ENCODE results near the gene METTL16. TPM values are rescaled to one million over a fixed set of nuclear protein-coding genes. Genes with fewer than 3 reads are reported as not detected.

Gene METTL16
- total and polyA plus RNA-seq, 9 of the 15 experiments (the other 6 are each of a cell fraction or from before 2014, with no cell fraction given), result 12.1 to 30.5 (median 19.8) TPM

- Histone ChIP-seq H3K36me3 (ENCODE audit: control insufficient read depth, insufficient read depth, low read length) (no peaks in the 10 kb centered on the region), H3K79me2 (ENCODE audit: control insufficient read depth, insufficient read depth, low read length) (no peaks in the 10 kb centered on the region), H3K9me3 (replicated peaks; ENCODE audit: control insufficient read depth, insufficient read depth, low read depth, low read length) (no peaks in the 10 kb centered on the region), H3K27ac (ENCODE audit: extremely low read depth, low read depth, low read length) (no peak overlapping the region), H3K4me2 (ENCODE audit: insufficient read depth, low read length) (no peak overlapping the region), H4K20me1 (replicated peaks; ENCODE audit: control insufficient read depth, insufficient read depth, low read length) (no peaks in the 10 kb centered on the region), H3K4me1 (replicated peaks in 1 of 2; ENCODE audit: control insufficient read depth in 2 of 2, insufficient read depth in 2 of 2, low read length in 2 of 2) (peaks cover 5 to 6% of the 10 kb centered on the region in 2 experiments; a peak in 3 of 5 replicates), H2AFZ (ENCODE audit: low read depth, low read length) (no peak overlapping the region), H3K9ac (ENCODE audit: insufficient read depth in 1 of 2, low read depth in 2 of 2, low read length in 2 of 2) (no peak overlapping the region), H3K27me3 (ENCODE audit: control insufficient read depth in 2 of 2, insufficient read depth in 2 of 2, low read length in 2 of 2) (peaks cover 6 to 8% of the 10 kb centered on the region in 2 experiments; a peak in 2 of 5 replicates), H3K9me1 (ENCODE audit: control insufficient read depth, insufficient read depth, low read length) (no peaks in the 10 kb centered on the region), H3K4me3 (no peak overlapping the region)
- in situ Hi-C loops (cut with MboI) (no loop called here), intact Hi-C loops (cut with micrococcal nuclease) (no loop called here)
- DNase-seq (ENCODE audit: extremely low read depth in 1 of 4, low spot score in 3 of 4), result no peak
- no peak for ATAC-seq
- WGBS (ENCODE audit: insufficient coverage, low coverage, missing lambda C conversion rate), result 14% methylated on average over 8 of the region's 9 CpGs
- peak; percentile 61 for TF ChIP-seq NFIC (IDR thresholded peaks at IDR 0.05)
- TF ChIP-seq ETV6 (IDR thresholded peaks at IDR 0.05; ENCODE audit: borderline replicate concordance in 1 of 2, low read depth in 2 of 2, low read length in 1 of 2), result no peak
- no peak for TF ChIP-seq ETV6 (CRISPR knock-in tag; IDR thresholded peaks at IDR 0.05; ENCODE audit: borderline replicate concordance)
- no TSS peak for BruUV-seq (replicated peaks)
- ChIA-PET CTCF (ENCODE audit: low intra/inter-chr PET ratio) (no interaction called here), POLR2A (interaction anchor here (0.6 kb wide), 1 partner anchor 364 kb away, joined by 3 read pairs; no protein-coding TSS in a partner anchor)
- FAIRE-seq, result no peak
Measured at GRCh38 chr17:2547176-2547575, 35.5 kb upstream of the METTL16 start.

- H3K9ac ChIP-seq (ENCODE audit: insufficient read depth in 1 of 2, low read depth in 2 of 2, low read length in 2 of 2), result no peak overlapping the region
- 32% methylated on average over 5 of the region's 7 CpGs for WGBS (ENCODE audit: insufficient coverage, low coverage, missing lambda C conversion rate)
- H3K9me3 ChIP-seq (replicated peaks; ENCODE audit: control insufficient read depth, insufficient read depth, low read depth, low read length), result no peaks in the 10 kb centered on the region
- no peaks in the 10 kb centered on the region for H3K79me2 ChIP-seq (ENCODE audit: control insufficient read depth, insufficient read depth, low read length)
- ATAC-seq, result no peak
- no peaks in the 10 kb centered on the region for H3K36me3 ChIP-seq (ENCODE audit: control insufficient read depth, insufficient read depth, low read length)
- H3K9me1 ChIP-seq (ENCODE audit: control insufficient read depth, insufficient read depth, low read length), result no peaks in the 10 kb centered on the region
- ChIA-PET CTCF (ENCODE audit: low intra/inter-chr PET ratio) (no interaction called here), POLR2A (interaction anchor here (0.7 kb wide), 1 partner anchor 275 kb away, joined by 3 read pairs; no protein-coding TSS in a partner anchor)
- no TSS peak for BruUV-seq (replicated peaks)
- H3K27me3 ChIP-seq (ENCODE audit: control insufficient read depth in 2 of 2, insufficient read depth in 2 of 2, low read length in 2 of 2), result peaks cover 0 to 2% of the 10 kb centered on the region in 2 experiments; a peak in 1 of 5 replicates
- in situ Hi-C loops (cut with MboI), result no loop called here
- no peak overlapping the region for H3K4me2 ChIP-seq (ENCODE audit: insufficient read depth, low read length)
- peaks cover 5 to 6% of the 10 kb centered on the region in 2 experiments; a peak in 3 of 5 replicates for H3K4me1 ChIP-seq (replicated peaks in 1 of 2; ENCODE audit: control insufficient read depth in 2 of 2, insufficient read depth in 2 of 2, low read length in 2 of 2)
- H2AFZ ChIP-seq (ENCODE audit: low read depth, low read length), result no peak overlapping the region
- no peak overlapping the region for H3K27ac ChIP-seq (ENCODE audit: extremely low read depth, low read depth, low read length)
- H4K20me1 ChIP-seq (replicated peaks; ENCODE audit: control insufficient read depth, insufficient read depth, low read length), result no peaks in the 10 kb centered on the region
- DNase-seq (ENCODE audit: extremely low read depth in 1 of 4, low spot score in 3 of 4), result no peak
- no peak overlapping the region for H3K4me3 ChIP-seq
- intact Hi-C loops (cut with micrococcal nuclease), result no loop called here
- no peak for TF ChIP-seq TGIF2 (CRISPR knock-in tag; IDR thresholded peaks at IDR 0.05)
- no peak for TF ChIP-seq CBFA2T2 (conservative IDR thresholded peaks at IDR 0.05)
- TF ChIP-seq PREB (CRISPR knock-in tag; IDR thresholded peaks at IDR 0.05), result no peak
- FAIRE-seq, result no peak
Measured at GRCh38 chr17:2545393-2545792, 33.7 kb upstream of the METTL16 start.

Data from K562 (cell line).